Endodermal cell (in vitro differentiated cells): ENCODE measurements around the gene SNAP47. TPM values are rescaled to one million over a fixed set of nuclear protein-coding genes. Genes with fewer than 3 reads are reported as not detected.

ENCODE experiments used
- DNase-seq: peaks from one replicate; pipeline ENCODE4 v3.0.0-alpha.2; 2017
- H3K27ac ChIP-seq: 2 replicates; pipeline ENCODE4 v1.5.1; 2013; ENCODE audit warnings: mild to moderate bottlenecking, low read depth, low read length, moderate library complexity
- H3K27me3 ChIP-seq: 2 replicates; pipeline ENCODE4 v1.6.1; 2013; ENCODE audit warnings: mild to moderate bottlenecking, low read length, moderate library complexity; ENCODE audit not compliant: insufficient read depth, control insufficient read depth, poor library complexity, severe bottlenecking
- H3K36me3 ChIP-seq: 2 replicates; pipeline ENCODE4 v1.7.0; 2013; ENCODE audit warnings: mild to moderate bottlenecking, low read length, moderate library complexity; ENCODE audit not compliant: control insufficient read depth, insufficient read depth
- H3K4me1 ChIP-seq: one replicate; pipeline ENCODE4 v1.7.0; 2013; ENCODE audit warnings: low read length; ENCODE audit not compliant: control insufficient read depth, insufficient read depth
- H3K4me3 ChIP-seq: 2 replicates; pipeline ENCODE4 v1.5.1; 2013; ENCODE audit warnings: mild to moderate bottlenecking, low read length, moderate library complexity
- H3K9ac ChIP-seq: 2 replicates; pipeline ENCODE4 v1.6.1; 2013; ENCODE audit warnings: mild to moderate bottlenecking, low read length, moderate library complexity; ENCODE audit not compliant: poor library complexity, severe bottlenecking; ENCODE audit errors: extremely low read depth
- H3K9me3 ChIP-seq: 2 replicates; pipeline ENCODE4 v1.6.1; 2013; ENCODE audit warnings: mild to moderate bottlenecking, low read length, moderate library complexity; ENCODE audit not compliant: control insufficient read depth
- H3K27ac Mint-ChIP-seq: 2 replicates; pipeline ENCODE4 v1.8.0; 2020; ENCODE audit warnings: mixed read lengths
- H3K27me3 Mint-ChIP-seq: 2 replicates; pipeline ENCODE4 v1.8.0; 2021; ENCODE audit warnings: mild to moderate bottlenecking, mixed read lengths; ENCODE audit not compliant: insufficient read depth
- H3K36me3 Mint-ChIP-seq: 2 replicates; pipeline ENCODE4 v1.8.0; 2020; ENCODE audit warnings: low read depth, mixed read lengths
- H3K4me1 Mint-ChIP-seq: 2 replicates; pipeline ENCODE4 v1.8.0; 2020; ENCODE audit warnings: mixed read lengths
- H3K4me3 Mint-ChIP-seq: 2 replicates; pipeline ENCODE4 v1.8.0; 2020; ENCODE audit warnings: mild to moderate bottlenecking, moderate library complexity, mixed read lengths
- H3K9me3 Mint-ChIP-seq: 2 replicates; pipeline ENCODE4 v1.8.0; 2020; ENCODE audit warnings: mild to moderate bottlenecking, mixed read lengths
- WGBS, 2 experiments: methylation state at CpG; one replicate each; pipeline versions ENCODE4 v1.1.5 to v1.1.7; 2013; ENCODE audit warnings: missing lambda C conversion rate in 2 of 2, mixed read lengths in 1 of 2; ENCODE audit not compliant: insufficient coverage in 1 of 2, insufficient read length in 1 of 2; 5-methylcytosine and 5-hydroxymethylcytosine counted together
- total RNA-seq, 2 donors: library from RNA; stranded (reverse); fragmentation: NEBNext Ultra II Directional in 1 of 2; extraction: Animal tissue kit (Norgen Biotek cat#: 25700) in 1 of 2; gene quantifications; 2 replicates in 1 of 2; 3 replicates in 1 of 2; pipeline ENCODE4 v1.2.1, GENCODE V29; 2021
- TF ChIP-seq, protein P1 (sequence below): fragments of 200-600 bp; sonication (generic); conservative IDR thresholded peaks from 2 replicates; pipeline ENCODE4 v1.5.0; 2021; ENCODE audit warnings: antibody characterized with exemption, mild to moderate bottlenecking

Gene SNAP47
- total RNA-seq, 2 donors from 2014 or later: 42.5 to 46.6 TPM

DNA sequence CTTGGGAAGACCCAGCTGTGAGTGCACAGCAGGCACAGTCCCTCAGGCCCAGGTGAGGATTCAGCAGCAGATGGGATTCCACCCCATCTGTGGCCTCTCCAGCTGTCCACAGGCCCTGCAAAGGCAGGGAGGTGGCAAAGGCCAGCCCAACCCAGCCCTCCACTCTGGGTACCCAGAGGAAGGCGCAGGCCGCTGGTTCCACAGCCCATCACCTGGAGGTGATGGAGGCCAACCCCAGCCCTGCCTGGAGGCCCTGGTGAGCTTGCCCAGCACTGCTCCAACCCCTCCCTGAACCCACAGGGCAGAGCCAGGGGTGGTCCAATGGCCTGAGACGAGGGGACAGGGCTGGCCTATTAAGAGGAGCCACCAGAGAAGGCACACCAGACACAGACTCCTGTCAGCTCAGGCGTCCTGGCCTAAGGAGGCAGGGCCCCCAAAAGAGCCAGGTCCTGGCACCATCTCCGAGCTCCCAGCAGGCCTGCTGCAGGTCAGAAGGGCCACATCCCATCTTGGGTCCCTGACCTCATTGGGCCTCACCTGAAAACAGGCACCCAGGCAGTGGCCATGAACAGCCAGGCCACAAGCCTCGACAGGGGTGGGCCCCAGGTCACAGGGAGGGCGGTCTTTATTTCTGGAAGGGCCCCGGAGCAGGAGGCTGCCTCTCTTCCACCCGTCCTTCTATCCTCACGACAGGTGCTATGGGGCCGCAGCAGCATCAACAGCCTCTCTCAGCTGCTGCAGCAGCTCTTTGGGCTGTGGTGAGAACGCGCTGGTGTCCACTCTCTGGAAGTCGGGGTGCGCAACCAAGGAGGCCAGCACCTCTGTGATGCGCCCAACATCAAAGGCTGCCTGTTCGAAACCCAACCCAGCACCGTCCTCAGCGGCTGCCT, 3.3 kb upstream of the SNAP47 start:
- Mint-ChIP-seq H3K9me3 (no peaks in the 10 kb centered on the region), H3K27me3 (peaks cover 2% of the 10 kb centered on the region), H3K4me1 (peaks cover 17% of the 10 kb centered on the region), H3K4me3 (no peak overlapping the region), H3K27ac (no peak overlapping the region), H3K36me3 (peaks cover 6% of the 10 kb centered on the region)
- TF ChIP-seq, protein P1, sequence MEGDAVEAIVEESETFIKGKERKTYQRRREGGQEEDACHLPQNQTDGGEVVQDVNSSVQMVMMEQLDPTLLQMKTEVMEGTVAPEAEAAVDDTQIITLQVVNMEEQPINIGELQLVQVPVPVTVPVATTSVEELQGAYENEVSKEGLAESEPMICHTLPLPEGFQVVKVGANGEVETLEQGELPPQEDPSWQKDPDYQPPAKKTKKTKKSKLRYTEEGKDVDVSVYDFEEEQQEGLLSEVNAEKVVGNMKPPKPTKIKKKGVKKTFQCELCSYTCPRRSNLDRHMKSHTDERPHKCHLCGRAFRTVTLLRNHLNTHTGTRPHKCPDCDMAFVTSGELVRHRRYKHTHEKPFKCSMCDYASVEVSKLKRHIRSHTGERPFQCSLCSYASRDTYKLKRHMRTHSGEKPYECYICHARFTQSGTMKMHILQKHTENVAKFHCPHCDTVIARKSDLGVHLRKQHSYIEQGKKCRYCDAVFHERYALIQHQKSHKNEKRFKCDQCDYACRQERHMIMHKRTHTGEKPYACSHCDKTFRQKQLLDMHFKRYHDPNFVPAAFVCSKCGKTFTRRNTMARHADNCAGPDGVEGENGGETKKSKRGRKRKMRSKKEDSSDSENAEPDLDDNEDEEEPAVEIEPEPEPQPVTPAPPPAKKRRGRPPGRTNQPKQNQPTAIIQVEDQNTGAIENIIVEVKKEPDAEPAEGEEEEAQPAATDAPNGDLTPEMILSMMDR: no peak
- no peak overlapping the region for H3K27ac ChIP-seq
- no peak for DNase-seq
- H3K36me3 ChIP-seq: peaks cover 14% of the 10 kb centered on the region
- no peak overlapping the region for H3K9ac ChIP-seq
- 93 to 96% methylated on average over 17 to 19 of the region's 19 CpGs for WGBS, 2 experiments
- no peak overlapping the region for H3K4me3 ChIP-seq
- H3K27me3 ChIP-seq: no peaks in the 10 kb centered on the region
- no peaks in the 10 kb centered on the region for H3K4me1 ChIP-seq
- H3K9me3 ChIP-seq: no peaks in the 10 kb centered on the region

DNA sequence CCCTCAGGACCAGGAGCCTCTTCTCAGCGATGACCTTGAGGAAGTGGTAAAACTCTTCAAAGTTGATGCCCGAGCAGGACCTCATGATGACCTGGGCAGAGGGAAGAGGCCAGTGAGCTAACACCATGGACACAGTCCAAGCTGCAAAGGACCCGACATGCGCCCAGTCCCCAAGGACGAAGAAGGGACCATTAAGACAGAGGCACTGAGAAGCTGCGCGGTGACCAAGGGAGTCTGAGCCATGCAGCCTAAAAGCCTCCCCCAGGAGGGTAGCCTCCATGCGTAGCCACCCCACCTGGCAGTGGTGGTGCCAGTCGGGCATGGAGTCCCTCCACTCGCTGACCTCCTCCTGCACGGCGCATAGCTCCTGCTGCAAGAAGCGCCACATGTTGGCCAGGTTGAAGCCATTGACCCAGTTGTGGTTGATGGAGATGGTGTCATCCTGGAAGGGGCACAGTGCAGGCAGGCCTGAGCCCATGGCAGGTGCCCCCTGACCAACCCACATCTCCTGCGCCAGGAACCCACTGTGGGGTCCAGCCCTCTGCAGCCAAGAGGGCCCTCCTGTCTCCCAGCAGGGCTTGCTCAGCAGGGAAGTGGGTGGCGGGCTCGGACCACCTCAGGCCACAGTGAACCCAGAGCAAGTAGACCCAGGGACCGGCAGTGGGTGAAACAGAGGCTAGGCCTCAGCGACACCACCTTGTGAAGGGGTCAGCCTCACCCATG, 2.5 kb upstream of the SNAP47 start:
- no peaks in the 10 kb centered on the region for H3K27me3 ChIP-seq
- H3K36me3 ChIP-seq: peaks cover 14% of the 10 kb centered on the region
- H3K9ac ChIP-seq: no peak overlapping the region
- DNase-seq: no peak
- no peak overlapping the region for H3K27ac ChIP-seq
- WGBS, 2 experiments: 93 to 99% methylated on average over 11 to 18 of the region's 18 CpGs
- Mint-ChIP-seq H3K27ac (no peak overlapping the region), H3K4me1 (peaks cover 17% of the 10 kb centered on the region), H3K4me3 (no peak overlapping the region), H3K36me3 (peaks cover 6% of the 10 kb centered on the region), H3K9me3 (no peaks in the 10 kb centered on the region), H3K27me3 (peaks cover 1% of the 10 kb centered on the region)
- no peak overlapping the region for H3K4me3 ChIP-seq
- no peaks in the 10 kb centered on the region for H3K9me3 ChIP-seq
- TF ChIP-seq, protein P1: no peak
- H3K4me1 ChIP-seq: no peaks in the 10 kb centered on the region

DNA sequence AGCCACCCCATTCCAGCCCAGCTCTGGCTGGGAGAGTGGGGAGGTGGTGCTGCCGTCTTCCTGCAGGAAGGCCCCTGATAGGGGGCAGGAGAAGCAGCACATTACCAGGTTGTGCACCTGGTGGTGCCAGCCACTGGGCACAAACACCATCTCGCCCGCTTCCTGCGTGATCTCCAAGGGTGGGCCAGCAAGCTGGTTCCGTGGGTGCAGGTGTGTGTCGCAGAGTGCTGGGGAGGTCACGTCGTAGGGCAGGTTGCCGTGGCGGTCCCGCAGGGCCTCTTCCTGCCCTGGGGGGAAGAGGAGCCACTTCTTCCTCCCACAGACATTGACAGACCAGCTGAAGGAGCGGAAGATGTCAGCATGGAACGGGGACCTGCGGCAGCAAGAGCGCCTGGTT, 1.9 kb upstream of the SNAP47 start:
- H3K4me1 Mint-ChIP-seq: peaks cover 15% of the 10 kb centered on the region
- Histone ChIP-seq H3K4me3 (no peak overlapping the region), H3K9ac (no peak overlapping the region), H3K36me3 (peaks cover 14% of the 10 kb centered on the region), H3K9me3 (no peaks in the 10 kb centered on the region), H3K27me3 (no peaks in the 10 kb centered on the region), H3K27ac (no peak overlapping the region), H3K4me1 (no peaks in the 10 kb centered on the region)
- H3K36me3 Mint-ChIP-seq: peaks cover 6% of the 10 kb centered on the region
- H3K27ac Mint-ChIP-seq: no peak overlapping the region
- TF ChIP-seq, protein P1: no peak
- 95 to 96% methylated on average over 6 to 15 of the region's 15 CpGs for WGBS, 2 experiments
- H3K9me3 Mint-ChIP-seq: no peaks in the 10 kb centered on the region
- no peak for DNase-seq
- peak overlapping the region; percentile 83 for H3K4me3 Mint-ChIP-seq
- no peaks in the 10 kb centered on the region for H3K27me3 Mint-ChIP-seq
